NCI-H69 (cell line): ENCODE data around the gene AKAP6.

Experiments
- DNase-seq: peaks from one replicate; lab custom pipeline; 2025; lab: John Stamatoyannopoulos, UW

Gene AKAP6

DNA sequence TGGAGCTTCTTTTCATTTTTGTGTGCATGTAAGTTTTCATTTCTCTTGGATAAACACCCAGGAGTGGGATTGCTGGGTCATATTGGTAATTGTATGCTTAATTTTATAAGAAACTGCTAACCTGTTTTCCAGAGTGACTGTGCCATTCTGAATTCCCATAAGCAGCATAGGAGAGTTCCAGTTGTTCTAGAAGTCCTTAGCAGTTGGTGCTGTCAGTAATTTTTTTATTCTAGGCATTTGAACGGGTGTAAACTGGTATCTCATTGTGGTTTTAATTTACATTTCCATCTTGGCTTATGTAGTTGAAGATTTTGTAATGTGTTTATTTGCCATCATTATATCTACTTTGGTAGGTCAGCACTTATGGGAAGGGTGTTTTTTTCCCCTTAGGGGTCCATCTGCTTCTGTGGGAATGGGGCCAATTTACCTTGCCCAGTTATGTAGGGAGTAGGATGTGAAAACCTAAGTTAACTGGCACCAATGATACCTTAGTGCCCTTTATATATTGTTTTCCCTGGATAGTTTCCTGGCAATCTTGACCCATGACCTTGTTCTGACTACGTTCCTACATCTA is 202.9 kb downstream of the AKAP6 start:
- DNase-seq, result peak; percentile 72

DNA sequence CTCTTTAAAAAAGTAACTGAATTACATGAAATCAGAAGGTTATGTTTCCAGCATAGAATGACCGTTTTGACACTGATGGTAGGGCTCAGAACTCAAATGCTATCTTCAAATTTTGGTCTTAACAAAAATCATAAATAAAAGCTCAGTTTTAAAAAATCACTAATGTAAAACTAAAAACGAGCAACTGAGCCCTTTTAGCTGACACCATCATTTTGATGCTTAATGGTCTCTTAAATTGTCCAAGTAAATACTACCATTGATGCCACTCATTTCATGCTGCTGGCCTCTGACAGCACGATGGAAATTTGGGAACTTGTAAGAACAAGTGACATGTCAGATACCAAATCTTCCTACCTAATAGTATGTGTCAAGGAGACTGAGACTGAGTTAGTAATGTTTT is 205.0 kb downstream of the AKAP6 start:
- no peak for DNase-seq

DNA sequence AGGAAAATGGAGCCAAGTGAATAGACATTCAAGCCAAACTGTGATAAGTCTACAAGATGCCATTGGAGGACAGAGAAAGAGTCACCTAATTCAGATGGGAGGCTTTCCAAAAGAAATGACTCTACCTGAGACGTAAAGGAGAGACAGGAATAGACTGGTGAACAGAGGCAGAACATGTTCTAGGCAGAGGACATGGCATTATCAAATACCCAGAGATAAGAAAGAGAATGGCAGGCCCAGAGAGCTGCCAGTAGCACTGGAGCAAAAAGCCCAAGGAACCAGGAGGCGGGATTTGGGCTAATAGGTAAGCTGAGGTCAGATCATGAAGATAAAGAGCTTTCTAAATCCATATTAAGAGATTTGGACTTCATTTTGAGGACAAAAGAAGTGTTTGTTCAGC is 207.1 kb downstream of the AKAP6 start:
- DNase-seq, result no peak

DNA sequence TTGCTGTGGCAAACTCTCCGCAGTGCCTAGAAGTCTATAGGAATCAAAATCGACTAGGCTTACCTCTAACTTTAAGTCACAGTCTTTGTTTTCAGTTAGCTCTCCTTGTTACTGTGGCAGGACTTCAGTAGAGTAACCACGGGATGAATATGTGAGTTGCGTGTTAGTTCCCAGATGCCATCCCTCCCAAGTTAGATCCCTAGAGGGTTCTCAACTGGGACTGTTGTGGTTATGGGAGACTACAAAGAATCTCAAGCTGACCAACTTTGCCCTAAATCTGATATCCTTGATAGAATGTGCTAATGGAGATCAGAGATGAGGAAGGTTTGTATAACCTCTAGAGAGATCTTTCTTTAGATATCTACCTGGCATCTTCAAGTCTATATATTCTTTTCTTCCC is 208.1 kb downstream of the AKAP6 start:
- DNase-seq, result no peak

DNA sequence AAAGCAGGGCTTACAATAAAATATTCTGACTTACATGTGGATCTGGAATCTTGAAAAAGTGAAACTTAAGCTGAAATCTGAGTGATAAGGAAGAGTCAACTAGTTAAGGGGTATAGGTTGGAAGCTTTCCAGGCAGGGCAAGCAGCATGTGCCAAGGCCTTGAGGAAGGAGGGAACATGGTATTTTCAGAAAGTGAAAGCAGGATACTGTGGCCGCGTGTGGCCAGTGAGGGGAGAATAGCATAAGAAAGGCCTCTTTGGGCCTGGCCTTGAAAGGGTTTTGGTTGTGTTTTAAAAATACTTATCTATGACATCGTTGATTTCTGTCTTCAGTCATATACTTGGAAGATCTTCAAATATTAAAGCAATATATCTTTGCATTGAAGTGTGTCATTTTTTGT is 213.4 kb downstream of the AKAP6 start:
- no peak for DNase-seq

DNA sequence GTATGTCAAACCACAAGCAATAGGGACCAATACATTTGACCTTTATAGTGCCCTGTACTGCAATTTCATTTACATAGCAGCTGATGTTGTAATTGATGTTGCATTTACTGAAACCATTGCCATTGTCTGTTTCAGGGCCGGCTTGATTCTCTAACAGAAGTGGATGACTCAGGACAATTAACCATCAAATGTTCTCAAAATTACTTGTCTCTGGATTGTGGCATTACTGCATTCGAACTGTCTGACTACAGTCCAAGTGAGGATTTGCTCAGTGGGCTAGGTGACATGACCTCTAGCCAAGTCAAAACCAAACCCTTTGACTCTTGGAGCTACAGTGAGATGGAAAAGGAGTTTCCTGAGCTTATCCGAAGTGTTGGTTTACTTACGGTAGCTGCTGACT is 216.0 kb downstream of the AKAP6 start:
- DNase-seq, result no peak

DNA sequence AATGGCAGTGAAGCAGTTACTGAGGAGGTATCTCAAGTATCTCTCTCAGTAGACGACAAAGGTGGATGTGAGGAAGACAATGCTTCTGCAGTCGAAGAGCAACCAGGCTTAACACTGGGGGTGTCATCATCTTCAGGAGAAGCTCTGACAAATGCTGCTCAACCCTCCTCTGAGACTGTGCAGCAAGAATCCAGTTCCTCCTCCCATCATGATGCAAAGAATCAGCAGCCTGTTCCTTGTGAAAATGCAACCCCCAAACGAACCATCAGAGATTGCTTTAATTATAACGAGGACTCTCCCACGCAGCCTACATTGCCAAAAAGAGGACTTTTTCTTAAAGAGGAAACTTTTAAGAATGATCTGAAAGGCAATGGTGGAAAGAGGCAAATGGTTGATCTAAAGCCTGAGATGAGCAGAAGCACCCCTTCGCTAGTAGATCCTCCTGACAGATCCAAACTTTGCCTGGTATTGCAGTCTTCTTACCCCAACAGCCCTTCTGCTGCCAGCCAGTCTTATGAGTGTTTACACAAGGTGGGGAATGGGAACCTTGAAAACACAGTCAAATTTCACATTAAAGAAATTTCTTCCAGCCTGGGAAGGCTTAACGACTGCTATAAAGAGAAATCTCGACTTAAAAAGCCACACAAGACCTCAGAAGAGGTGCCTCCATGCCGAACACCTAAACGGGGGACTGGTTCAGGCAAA is 216.6 kb downstream of the AKAP6 start:
- DNase-seq, result no peak

DNA sequence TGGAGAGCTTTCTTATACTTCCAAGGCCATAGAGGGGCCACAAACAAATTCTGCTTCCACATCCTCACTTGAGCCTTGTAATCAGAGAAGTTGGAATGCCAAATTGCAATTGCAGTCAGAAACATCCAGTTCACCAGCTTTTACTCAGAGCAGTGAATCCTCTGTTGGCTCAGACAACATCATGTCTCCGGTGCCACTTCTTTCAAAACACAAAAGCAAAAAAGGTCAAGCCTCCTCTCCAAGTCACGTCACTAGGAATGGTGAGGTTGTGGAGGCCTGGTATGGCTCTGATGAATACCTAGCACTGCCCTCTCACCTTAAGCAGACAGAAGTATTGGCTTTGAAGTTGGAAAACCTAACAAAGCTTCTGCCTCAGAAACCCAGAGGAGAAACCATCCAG is 217.1 kb downstream of the AKAP6 start:
- no peak for DNase-seq

DNA sequence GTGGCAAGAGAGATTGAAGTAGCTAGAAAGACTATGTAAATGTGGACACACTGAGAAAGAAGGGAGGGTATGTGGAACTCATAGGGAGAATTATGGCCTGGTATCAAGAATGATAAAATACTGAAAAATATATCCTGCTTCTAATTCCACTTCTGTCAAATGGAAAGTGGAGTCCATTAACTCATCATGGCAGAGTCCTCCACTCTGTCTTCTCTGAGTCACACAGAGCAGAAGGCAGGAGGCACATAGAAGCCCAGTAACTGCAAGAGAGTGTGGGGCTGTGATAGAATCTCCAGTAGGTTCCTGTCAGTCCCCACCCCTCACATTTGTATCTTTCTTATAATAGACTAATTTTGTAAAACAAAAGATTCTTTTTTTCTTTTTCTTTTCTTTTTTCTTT is 223.7 kb downstream of the AKAP6 start:
- no peak for DNase-seq

DNA sequence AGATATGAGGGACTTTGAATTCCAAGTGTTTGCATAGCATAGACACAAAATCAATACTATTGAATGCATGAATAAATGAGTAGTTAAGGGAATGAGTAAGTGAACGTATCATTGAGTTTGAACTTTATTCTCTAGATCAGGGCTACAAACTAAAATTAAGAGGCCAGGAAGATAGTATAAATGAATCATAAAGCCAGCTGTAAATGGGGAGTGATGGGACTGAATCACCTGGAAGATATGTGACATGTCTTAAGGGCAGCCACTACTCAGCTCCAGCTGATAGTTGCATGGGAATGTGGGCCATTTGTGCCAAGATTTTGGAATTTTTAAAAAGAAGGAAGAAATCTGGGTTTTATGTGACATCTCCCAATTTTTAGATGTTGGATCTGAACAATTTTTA is 229.9 kb downstream of the AKAP6 start:
- DNase-seq, result no peak

DNA sequence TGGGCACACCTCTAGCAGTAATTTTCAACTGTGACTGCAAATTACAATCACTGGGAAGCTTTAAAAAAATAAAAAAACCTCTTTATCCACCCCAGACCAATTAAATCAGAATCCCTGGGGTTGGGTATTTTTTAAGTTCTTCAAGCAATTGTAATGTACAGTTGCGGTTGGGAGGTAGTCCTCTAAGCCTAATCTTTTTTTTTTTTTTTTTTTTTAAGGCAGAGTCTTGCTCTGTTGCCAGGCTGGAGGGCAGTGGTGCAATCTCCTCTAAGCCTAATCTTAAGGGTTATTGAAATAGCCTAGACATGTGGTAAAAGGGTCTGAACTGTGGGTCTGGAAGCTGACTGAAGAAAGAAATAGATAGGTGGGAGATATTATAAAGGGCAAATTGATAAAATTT is 230.5 kb downstream of the AKAP6 start:
- no peak for DNase-seq

DNA sequence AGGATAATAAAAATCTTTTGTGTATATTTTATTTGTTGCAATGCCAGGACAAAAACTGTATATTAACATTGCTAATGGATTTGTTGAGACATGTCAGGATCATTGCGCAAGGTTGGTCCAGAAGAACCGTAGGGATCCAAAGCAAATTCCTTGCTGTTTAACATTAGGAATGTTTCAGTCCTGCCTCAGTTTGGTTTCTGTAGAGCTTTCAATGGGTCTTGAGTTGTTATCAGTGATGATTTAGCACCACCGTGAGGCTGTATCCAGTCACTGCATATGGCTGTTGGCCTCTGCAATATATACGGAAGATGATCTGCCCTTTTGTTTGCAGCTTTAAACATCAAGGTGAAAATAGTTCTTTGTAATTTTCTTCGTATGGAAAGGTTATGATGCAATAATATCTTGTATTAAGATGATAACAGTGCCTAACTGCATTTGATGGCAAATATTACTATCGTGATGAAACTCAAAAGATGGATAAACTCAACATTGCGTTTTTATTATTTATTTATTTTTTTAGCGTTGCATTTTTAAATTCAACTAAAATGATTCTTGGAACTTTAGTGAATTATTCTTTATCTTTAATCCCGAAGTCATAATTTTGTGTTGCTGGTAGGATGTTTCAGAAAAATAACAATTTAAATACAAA is 231.2 kb downstream of the AKAP6 start:
- DNase-seq, result peak; percentile 79

DNA sequence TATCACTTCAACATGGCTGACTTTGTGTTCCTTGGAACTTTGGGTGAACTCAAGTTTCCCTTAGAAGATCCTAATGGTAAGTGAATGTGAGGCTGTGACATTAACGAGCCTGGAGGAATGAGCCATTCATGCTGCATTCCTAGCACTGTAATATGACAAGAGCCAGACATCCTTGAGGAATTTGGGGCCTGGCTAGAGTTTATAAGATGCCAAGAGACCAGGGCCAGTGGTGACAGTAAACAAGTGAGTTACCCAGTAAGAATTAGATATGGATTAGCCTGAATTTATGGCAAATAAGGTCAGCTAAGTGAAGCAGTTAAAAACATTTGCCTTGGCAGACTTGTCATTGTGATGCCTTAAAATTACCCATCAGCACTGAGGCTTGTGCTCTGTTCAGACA is 232.4 kb downstream of the AKAP6 start:
- no peak for DNase-seq

DNA sequence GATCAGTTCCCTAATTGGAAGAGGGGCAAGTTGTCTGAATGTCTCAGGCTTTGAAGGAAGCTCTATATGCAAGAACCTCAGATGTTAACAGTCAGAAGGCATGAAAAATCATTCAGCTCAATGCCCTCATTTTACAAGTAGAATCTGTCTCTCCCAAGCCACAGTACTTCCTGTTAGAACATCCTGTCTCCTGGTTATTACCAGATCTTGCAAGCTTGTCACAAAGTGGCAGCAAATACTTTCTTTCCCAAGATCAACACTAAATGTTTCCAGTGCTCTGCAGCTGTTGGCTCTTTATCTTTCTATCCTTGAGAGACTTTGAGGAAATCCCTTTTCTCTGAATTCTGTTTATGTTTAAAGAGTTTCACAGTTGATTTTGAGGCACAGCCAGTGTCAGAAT is 235.5 kb downstream of the AKAP6 start:
- DNase-seq, result no peak

DNA sequence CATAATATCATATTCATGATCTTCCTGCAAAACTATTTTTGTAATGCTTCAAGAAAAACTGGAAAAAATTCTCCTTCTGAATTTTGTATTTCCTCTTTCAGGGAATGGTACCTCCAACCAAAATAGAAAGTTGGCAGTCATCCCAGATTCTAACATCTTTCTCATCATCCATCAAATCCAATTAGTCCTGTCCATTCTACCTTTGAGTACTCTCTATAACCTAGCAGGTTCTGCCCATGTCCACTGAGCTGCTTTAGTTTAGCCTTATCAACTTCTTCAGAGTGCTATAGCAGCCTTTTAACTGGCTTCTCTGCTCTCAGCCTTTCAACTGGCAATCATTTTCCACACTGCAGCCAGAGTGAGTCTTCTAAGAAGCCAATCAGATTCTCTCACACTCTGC is 236.2 kb downstream of the AKAP6 start:
- peak; percentile 45 for DNase-seq

DNA sequence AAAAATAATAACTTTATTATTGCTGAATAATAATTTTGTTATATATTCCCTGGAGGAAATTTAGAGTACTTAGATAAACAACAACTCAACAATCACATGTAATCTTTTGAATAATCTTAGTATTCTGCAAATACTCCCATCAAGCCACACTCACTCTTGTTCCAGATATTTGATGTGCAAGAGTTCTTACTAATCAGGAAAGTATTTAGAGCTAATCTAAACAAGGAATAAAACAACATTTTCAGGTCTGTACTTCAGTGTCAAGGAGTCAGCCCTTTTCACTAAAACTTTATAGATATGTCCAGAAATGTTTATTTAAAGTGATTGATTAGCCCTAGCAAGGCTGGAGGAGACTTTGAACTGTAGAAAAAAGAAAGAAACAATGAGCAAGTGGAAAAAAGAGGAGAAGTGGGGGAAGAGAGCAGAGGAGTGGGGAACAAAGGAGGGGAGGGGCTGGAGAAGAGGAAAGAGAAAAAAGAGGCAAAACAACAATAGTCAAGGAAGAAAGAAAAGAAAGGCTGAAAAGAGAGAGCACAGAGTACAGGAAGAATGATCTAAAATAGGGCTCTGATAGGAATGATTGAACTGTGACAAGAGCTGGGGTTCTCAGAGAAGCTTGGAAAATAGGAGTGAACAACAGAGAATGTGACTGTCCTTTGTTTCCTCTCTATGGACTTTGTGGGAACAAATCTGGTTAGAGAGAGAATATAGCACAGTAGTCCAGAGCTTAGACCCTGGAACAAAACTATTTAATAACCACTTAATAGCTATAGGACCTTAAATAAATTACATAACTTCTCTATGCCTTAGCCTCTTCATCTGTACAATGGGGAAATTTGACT is 238.7 kb downstream of the AKAP6 start:
- no peak for DNase-seq

DNA sequence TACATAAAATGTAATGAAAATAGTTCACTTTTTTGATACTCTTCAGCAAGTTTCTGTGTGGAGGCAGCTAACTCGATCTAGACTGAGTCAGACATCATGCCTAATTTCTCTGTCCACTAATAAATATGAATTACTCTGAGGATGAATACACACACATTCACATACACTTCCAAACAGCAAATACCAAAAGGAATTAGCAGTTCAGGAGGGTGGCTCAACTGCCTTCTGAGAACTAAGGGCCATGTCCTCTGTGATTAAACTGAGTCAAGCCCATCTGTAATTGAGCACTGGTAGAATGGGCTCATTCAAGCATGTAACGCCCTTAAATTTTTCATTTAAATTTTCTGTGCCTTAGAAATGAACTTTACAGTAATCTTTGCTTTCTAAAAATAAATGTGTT is 242.5 kb downstream of the AKAP6 start:
- no peak for DNase-seq

DNA sequence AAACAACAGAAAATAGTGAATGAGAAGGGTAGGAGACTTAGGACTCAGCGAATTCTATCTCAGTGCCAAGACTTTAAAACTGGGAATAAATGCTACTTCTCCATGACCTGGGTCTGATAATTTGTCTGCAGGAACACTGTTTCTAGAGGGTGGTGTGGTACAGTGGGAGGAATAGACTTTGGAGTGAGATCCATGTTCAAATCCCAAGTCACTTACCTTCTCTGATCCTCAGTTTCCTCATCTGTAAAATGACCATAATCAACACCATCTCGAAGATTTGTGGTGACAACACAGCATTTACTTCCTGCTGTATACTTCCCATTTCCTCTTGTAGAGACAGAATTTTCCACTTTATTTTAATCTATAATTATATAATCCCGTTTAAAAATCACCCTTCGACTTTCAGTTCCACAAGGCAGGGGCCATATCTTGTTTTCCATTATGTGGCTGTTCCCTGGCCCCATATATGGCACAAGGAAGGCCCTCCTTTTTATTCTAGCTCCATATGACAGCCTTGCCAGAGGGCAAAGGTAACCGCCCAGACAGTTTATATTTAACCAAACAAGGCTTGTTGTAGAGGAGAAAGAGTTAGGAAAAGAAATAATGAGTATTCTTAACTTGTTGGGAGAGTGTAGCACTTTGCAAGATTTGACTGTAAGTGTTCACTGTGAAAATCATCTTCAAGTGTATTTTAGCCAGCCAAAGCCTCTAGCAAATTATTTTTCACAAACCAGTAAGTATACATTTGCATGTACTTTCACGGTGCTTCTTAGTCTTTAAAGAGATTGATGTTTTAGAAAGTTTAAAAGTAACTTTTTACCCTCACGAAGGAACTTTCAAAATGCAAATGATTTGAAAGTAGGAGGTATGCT is 243.1 kb downstream of the AKAP6 start:
- no peak for DNase-seq

DNA sequence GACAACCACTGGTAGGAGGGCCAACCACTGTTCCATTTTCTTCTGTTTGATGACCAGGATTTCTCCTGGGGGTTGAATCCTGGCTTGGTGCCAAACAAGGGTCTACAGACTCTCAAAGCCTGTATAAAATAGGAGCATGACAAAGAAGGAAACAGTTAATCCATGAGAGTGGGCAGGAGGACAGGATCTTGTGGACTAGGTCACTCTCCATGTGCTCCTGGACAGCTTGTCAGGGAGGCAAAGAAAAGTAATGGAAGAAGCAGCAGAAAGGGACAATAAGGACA is 243.7 kb downstream of the AKAP6 start:
- DNase-seq, result no peak

DNA sequence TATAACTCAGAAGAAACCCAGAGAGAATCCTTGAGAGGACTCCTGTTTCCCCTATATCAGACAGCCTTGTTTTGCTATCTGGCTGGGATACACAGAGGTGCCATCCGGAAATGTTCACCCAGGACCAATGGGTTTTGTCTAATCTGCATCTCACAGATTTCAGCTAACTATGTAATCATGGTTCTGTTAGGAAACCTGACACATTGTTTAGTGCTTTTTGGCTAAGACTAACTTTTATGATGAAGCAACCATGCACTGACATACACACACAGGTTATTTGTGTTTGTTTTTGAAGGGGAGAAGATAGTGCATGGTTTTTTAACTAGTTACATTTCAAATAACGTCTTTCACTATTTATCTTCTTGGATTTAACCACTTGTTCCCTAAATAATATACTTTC is 245.2 kb downstream of the AKAP6 start:
- DNase-seq, result no peak

DNA sequence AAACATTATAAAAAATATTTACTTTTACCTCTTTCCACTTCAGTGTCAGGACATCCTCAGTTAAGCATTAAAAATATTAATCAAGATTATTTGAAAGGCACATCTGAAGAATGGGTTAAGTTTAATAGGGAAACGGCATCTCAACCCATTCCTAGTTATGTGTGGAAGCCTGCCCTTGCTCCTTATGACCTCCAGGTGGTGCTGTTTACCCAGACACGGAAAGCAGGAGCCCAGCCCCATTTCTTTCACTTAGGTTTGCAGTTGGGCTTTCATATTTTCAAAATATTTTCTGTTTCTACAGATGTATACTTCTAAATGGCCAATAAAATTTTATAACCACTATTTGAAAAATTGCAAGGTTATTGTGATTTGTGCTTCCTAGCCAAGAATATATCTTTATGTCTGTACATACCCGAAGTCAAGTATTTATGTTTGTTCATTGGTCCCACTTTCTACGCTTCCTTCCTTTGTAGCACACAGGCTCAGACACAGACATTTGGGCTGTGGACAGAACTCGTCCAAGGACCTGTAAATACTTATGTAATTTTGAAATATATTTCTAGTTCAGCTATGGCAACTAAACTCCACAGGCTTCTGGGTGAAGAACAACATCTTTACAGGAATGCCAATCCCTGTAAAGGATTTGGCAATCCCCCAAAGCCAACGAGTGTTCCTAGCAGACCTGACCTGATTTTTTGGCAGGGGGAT is 247.1 kb downstream of the AKAP6 start:
- peak; percentile 60 for DNase-seq
